AG09319 (cell line): ENCODE data around the gene MACF1.
"Not testable (repeated sequence)": the region's sequence is repeated elsewhere in the genome, so short reads cannot be mapped to it uniquely, and the experiment has no call there.

ENCODE experiments used
- DNase-seq: peaks from one replicate; pipeline ENCODE4 v3.0.0-alpha.2; 2010; ENCODE audit warnings: low read depth; ENCODE audit errors: extremely low read depth
- TF ChIP-seq, protein P1 (sequence below): IDR thresholded peaks from 2 replicates; pipeline ENCODE4 v1.5.1; 2011; ENCODE audit warnings: low read depth, mild to moderate bottlenecking, inconsistent platforms, low read length, moderate library complexity

The MACF1 gene

DNA sequence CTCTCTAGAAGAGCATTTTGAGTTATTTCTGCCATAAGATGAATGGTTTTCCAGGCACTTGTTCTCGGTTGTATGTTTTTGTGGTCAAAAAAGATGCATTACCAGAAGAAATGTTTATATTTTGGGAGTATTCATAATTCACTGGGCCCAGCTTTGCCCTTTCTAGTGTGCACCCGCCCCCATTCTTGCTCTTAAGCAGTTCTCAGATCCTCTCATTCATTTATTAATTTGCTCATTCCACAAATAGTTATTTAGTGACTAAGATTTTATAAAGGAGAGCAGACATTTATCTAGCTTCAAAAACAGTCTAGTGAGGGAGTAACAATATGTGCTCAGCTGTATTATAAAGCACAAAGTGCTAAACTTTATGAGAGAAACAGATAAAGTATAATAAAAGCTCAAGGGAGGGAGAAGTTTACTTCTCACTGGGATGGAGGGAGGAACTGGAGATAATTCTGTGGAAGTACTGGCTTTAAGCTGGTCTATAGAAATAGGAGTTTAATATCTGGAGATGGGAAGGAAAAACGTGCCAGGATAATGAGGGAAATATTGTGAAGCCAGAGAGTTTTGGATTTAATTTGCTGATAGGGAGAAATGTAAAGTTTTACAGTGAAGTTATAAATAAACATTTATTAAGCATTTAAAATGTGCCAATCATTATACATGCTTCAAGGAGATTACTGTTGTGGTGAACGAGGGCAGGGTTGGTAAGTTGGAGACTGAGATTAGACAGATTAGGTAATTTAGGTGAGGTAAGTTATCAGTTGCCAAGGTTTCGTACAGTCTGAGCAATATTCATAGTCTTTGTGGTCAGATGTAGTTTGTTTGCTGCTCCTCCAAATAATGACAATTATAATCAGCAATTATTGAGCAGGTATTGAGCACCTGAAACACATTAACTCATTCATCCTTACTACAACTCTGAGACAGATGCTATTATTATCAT, 9.1 kb upstream of the MACF1 start:
- TF ChIP-seq, protein P1, sequence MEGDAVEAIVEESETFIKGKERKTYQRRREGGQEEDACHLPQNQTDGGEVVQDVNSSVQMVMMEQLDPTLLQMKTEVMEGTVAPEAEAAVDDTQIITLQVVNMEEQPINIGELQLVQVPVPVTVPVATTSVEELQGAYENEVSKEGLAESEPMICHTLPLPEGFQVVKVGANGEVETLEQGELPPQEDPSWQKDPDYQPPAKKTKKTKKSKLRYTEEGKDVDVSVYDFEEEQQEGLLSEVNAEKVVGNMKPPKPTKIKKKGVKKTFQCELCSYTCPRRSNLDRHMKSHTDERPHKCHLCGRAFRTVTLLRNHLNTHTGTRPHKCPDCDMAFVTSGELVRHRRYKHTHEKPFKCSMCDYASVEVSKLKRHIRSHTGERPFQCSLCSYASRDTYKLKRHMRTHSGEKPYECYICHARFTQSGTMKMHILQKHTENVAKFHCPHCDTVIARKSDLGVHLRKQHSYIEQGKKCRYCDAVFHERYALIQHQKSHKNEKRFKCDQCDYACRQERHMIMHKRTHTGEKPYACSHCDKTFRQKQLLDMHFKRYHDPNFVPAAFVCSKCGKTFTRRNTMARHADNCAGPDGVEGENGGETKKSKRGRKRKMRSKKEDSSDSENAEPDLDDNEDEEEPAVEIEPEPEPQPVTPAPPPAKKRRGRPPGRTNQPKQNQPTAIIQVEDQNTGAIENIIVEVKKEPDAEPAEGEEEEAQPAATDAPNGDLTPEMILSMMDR = no peak
- no peak for DNase-seq

DNA sequence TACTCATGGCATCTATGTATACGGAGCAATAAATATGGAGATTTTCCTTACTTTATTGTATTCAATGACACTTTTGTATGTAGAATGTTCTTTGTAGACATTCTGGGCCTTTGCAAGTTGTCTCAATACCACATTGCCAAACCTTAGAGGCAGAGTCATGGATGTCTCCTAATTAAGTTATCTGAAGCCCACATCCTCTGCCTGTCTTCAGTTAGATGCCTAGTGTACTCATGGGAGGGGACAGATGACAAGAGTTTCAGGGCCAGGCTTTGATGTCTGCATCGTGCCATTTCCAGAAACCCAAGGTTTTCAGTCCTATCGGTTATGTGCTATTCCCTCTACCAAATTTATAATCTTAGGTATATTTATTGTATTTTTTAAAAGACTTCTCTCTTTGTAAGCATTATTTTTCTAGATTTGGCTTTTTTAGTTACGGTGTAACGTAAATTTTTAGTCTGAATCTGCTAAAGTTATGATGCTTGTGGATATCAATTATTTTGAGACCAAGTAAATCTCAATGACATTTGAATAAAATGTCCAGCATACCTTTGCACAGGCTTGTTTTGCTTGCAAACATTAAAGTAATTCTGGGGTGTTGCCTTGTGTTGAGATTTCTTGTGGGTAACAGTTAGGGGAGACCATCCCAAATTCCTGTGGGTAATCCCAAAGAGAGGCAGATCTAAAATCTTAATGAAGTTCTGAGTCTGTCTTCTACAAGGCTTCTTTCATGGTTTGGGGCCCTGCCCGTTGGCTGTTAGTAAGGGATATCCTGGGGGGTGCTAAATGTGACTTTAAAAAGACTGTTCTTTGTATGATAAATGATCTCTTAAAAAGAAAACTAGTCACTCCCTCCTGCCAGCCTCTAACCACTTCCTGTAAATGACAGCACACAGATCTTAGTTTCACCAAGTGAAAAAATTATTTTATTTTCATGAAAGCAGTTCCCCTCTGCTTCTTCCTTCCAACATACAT, 8.0 kb upstream of the MACF1 start:
- no peak for DNase-seq
- TF ChIP-seq, protein P1 = no peak

DNA sequence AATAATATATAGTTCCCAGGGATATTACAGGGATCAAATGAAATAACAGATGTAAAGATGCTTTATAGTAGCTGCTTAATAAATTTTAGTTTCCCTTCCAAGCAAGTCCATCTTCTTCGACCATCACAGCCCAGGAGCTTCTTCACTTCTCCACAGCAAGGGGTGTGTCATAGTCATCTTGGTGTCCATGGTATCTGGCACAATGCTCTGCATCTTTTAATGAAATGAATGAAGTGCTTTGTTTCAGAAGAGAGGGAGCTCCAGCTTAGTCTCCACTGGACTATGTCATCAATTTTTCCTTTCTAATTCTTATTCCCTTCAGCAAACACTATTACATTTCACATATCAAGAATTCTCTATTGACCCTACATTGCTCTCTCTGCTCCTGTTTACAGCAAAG, 4.9 kb upstream of the MACF1 start:
- no peak for DNase-seq
- TF ChIP-seq, protein P1 = no peak

DNA sequence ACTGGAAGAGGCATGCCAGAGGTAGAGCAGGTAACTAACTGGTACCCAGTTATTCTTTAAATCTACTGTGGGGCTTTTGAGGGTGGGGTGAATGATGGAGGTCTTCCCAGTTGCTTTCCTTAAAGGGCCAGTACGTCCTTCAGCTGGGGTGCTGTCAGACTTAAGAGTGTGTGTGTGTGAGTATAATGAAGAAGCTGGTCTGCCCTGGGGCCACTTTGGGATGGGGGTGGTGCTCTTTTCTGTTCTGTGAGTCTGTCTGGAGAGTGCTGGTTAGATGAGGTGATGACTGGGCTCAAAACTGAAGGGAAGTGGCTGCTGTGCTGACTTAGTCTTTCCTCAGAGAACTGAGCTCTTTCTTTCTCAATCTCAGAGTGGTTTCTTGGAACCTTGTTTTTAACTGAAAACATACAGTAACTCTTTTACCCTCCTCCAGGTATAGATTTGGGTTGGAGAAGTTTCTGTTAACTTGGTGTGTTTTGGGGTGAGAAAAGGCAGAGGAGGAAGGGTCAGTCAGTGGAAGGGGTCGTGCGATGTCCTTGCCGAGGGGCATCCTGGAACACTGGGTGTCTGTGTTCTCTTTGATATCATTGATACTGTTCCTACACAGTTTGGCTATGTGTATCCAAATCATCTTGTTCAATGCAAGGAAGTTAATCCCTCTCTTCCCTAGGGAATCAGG, 746 bp downstream of the MACF1 start:
- TF ChIP-seq, protein P1 = no peak
- no peak for DNase-seq

DNA sequence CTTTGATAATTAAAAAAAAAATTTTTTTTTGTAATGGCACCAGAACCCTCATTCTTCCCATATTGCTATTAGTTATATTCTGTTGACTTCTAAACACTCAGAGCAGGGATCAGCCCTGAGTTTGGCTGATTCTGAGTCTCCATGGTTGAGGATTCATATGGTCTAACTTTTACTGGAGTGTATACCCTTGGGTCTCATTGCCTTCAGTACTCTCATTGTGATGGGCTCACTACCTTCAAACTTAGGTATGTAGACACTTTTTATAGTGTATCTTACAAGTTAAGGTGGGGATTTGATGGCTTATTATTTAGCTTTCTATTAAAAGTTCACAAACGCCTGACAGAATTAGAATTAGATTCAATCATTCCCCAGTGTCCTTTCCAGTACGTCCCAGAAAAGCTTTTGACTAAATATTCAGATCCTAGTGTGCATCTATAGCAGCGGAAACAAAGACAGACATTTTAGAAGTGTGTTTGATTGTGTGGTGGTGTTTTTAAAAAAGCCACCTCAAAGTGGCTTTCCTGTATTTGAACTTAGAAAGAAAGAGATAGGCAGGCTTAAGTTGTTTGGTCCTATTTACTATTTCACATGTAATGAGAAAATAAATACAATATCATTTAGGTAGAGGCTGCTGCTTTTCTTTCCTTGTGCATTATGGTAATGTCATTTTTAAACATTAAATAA, 1.4 kb downstream of the MACF1 start:
- TF ChIP-seq, protein P1 = no peak
- DNase-seq = no peak

DNA sequence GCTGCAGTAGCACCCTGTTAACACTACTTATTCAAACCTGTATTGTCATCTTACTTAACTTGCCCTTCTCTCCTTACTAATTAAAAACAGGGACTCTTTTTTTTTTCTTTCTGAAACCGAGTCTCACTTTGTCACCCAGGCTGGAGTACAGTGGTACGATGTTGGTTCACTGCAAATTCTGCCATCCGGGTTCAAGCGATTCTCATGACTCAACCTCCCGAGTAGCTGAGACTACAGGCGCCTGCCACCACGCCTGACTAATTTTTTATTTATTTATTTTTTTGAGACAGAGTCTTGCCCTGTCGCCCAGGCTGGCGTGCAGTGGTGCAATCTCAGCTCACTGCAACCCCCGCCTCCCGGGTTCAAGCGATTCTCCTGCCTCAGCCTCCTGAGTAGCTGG, 3.9 kb downstream of the MACF1 start:
- not testable (repeated sequence) for DNase-seq

DNA sequence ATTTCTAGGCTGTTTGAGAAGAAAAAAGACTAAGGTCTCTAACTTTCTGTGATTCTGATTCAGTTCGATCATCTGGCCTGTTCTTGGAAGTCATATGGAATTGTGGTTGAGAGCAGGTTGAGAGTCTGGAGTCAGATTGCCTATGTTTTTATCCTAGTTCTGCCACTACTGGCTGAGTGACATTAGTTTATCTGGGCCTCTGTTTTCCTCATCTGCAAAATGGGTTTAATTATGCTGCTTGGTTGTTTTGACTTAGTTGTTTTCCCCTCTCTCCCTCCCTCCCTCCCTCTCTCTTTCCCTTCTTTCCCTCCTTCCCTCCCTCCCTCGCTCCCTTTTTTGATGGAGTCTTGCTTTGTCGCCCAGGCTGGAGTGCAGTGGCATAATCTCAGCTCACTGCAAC, 6.2 kb downstream of the MACF1 start:
- TF ChIP-seq, protein P1 = no peak
- DNase-seq = no peak
